Medulla oblongata (tissue), 1 donor: ENCODE measurements around the gene OTUD1.

Source experiments
- DNase-seq: peaks from one replicate; pipeline ENCODE4 v3.0.0-alpha.2; 2015; ENCODE audit errors: extremely low spot score

Gene OTUD1

DNA sequence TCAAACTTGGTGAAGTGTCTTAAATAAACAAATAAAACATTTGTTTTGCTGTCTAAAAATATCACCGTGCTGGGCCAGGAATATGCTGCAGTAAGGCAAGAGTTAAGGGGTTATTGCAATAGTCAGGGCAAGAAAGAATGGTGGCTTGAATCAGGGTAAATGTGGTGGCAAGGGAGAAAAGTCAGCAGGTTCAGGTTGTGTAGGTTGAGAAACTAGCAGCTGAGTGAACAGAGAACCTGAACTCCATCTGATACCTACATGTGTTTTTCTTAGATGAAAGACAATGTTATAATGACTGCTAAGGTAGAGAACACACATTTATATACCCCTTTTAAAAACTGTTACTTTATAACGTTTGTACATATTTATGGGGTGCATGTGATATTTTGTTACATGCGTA, 28.7 kb downstream of the OTUD1 start:
- no peak for DNase-seq

DNA sequence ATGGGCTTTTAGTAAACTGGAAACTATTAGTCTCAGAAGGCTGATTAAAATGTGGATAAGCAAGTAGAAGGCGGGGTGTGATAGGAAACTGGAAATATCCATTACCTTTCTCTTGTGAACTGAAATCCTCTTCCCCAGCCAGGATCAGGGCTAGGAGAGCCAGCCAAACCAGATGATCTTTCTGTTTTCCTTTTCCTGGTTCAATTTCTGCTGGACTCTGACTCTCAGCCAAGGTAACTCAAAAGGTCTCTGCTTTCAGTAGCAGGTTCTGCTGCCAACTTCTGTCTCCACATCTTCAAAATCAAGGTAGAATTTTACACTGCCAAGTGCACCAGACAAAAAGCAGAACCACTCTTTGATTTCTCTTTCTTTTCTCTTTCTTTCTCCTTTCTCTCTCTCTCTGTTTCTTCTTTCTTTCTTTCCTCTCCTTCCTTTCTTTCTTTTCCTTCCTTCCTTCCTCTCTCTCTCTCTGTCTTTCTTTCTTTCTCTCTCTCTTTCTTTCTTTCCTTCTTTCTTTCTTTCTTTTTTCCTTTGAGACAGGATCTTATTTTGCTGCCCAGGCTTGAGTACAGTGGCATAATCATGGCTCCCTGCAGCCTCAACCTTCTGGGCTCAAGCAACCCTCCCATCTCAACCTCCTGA, 30.8 kb downstream of the OTUD1 start:
- no peak for DNase-seq

GRCh38 chr10:23472181-23472580, 33.3 kb downstream of the OTUD1 start:
- DNase-seq: no peak

DNA sequence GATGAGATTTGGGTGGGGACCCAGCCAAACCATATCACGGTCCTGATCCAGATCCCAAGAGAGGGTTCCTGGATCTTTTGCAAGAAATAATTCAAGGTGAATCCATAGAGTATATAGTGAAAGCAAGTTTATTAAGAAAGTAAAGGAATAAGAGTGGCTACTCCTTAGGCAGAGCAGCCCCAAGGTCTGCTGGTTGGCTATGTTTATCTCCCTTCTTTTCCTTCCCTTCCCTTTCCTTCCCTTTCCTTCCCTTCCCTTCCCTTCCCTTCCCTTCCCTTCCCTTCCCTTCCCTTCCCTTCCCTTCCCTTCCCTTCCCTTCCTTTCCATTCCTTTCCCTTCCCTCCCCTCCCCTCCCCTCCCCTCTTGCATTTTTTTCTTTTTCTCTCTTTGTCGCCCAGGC, 35.2 kb downstream of the OTUD1 start:
- DNase-seq: no peak

GRCh38 chr10:23474626-23475025, 35.8 kb downstream of the OTUD1 start:
- DNase-seq: no peak

GRCh38 chr10:23478570-23478969, 39.7 kb downstream of the OTUD1 start:
- no peak for DNase-seq

GRCh38 chr10:23479798-23480473, 41.1 kb downstream of the OTUD1 start:
- no peak for DNase-seq

GRCh38 chr10:23481363-23481961, 42.6 kb downstream of the OTUD1 start:
- DNase-seq: no peak

DNA sequence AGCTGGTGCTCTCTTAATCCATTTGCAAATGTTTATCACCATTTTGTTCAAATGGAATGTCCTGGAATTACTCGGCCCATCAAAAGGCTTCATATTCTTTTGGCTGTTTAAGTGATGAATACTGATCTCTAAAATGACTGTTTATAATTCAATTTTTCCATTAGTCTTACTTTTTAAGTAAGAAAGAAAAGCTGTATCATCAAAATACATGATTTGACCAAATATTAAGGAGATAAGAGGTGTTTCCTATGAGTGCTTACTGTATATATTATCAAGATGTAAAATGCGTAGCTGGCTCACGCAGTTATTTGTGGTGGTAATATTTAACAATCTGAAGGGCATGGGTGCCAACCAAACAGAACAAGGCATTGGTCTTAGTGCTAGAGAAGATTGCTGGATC, 51.2 kb downstream of the OTUD1 start:
- DNase-seq: no peak
